Endodermal cell (in vitro differentiated cells): Measurements from ENCODE around the gene ITGB7. TPM values are rescaled to one million over a fixed set of nuclear protein-coding genes. Genes with fewer than 3 reads are reported as not detected.

ENCODE experiments used
- DNase-seq: peaks from one replicate; pipeline ENCODE4 v3.0.0-alpha.2; 2017
- H3K27ac ChIP-seq: 2 replicates; pipeline ENCODE4 v1.5.1; 2013; ENCODE audit warnings: mild to moderate bottlenecking, low read depth, low read length, moderate library complexity
- H3K27me3 ChIP-seq: 2 replicates; pipeline ENCODE4 v1.6.1; 2013; ENCODE audit warnings: mild to moderate bottlenecking, low read length, moderate library complexity; ENCODE audit not compliant: insufficient read depth, control insufficient read depth, poor library complexity, severe bottlenecking
- H3K36me3 ChIP-seq: 2 replicates; pipeline ENCODE4 v1.7.0; 2013; ENCODE audit warnings: mild to moderate bottlenecking, low read length, moderate library complexity; ENCODE audit not compliant: control insufficient read depth, insufficient read depth
- H3K4me1 ChIP-seq: one replicate; pipeline ENCODE4 v1.7.0; 2013; ENCODE audit warnings: low read length; ENCODE audit not compliant: control insufficient read depth, insufficient read depth
- H3K4me3 ChIP-seq: 2 replicates; pipeline ENCODE4 v1.5.1; 2013; ENCODE audit warnings: mild to moderate bottlenecking, low read length, moderate library complexity
- H3K9ac ChIP-seq: 2 replicates; pipeline ENCODE4 v1.6.1; 2013; ENCODE audit warnings: mild to moderate bottlenecking, low read length, moderate library complexity; ENCODE audit not compliant: poor library complexity, severe bottlenecking; ENCODE audit errors: extremely low read depth
- H3K9me3 ChIP-seq: 2 replicates; pipeline ENCODE4 v1.6.1; 2013; ENCODE audit warnings: mild to moderate bottlenecking, low read length, moderate library complexity; ENCODE audit not compliant: control insufficient read depth
- H3K27ac Mint-ChIP-seq: 2 replicates; pipeline ENCODE4 v1.8.0; 2020; ENCODE audit warnings: mixed read lengths
- H3K27me3 Mint-ChIP-seq: 2 replicates; pipeline ENCODE4 v1.8.0; 2021; ENCODE audit warnings: mild to moderate bottlenecking, mixed read lengths; ENCODE audit not compliant: insufficient read depth
- H3K36me3 Mint-ChIP-seq: 2 replicates; pipeline ENCODE4 v1.8.0; 2020; ENCODE audit warnings: low read depth, mixed read lengths
- H3K4me1 Mint-ChIP-seq: 2 replicates; pipeline ENCODE4 v1.8.0; 2020; ENCODE audit warnings: mixed read lengths
- H3K4me3 Mint-ChIP-seq: 2 replicates; pipeline ENCODE4 v1.8.0; 2020; ENCODE audit warnings: mild to moderate bottlenecking, moderate library complexity, mixed read lengths
- H3K9me3 Mint-ChIP-seq: 2 replicates; pipeline ENCODE4 v1.8.0; 2020; ENCODE audit warnings: mild to moderate bottlenecking, mixed read lengths
- WGBS, 2 experiments: methylation state at CpG; one replicate each; pipeline versions ENCODE4 v1.1.5 to v1.1.7; 2013; ENCODE audit warnings: missing lambda C conversion rate in 2 of 2, mixed read lengths in 1 of 2; ENCODE audit not compliant: insufficient coverage in 1 of 2, insufficient read length in 1 of 2; 5-methylcytosine and 5-hydroxymethylcytosine counted together
- total RNA-seq, 2 donors: library from RNA; stranded (reverse); fragmentation: NEBNext Ultra II Directional in 1 of 2; extraction: Animal tissue kit (Norgen Biotek cat#: 25700) in 1 of 2; gene quantifications; 2 replicates in 1 of 2; 3 replicates in 1 of 2; pipeline ENCODE4 v1.2.1, GENCODE V29; 2021
- TF ChIP-seq, protein P1 (sequence below): fragments of 200-600 bp; sonication (generic); conservative IDR thresholded peaks from 2 replicates; pipeline ENCODE4 v1.5.0; 2021; ENCODE audit warnings: antibody characterized with exemption, mild to moderate bottlenecking

The ITGB7 gene
- total RNA-seq, 2 donors from 2014 or later: 1.4 TPM

DNA sequence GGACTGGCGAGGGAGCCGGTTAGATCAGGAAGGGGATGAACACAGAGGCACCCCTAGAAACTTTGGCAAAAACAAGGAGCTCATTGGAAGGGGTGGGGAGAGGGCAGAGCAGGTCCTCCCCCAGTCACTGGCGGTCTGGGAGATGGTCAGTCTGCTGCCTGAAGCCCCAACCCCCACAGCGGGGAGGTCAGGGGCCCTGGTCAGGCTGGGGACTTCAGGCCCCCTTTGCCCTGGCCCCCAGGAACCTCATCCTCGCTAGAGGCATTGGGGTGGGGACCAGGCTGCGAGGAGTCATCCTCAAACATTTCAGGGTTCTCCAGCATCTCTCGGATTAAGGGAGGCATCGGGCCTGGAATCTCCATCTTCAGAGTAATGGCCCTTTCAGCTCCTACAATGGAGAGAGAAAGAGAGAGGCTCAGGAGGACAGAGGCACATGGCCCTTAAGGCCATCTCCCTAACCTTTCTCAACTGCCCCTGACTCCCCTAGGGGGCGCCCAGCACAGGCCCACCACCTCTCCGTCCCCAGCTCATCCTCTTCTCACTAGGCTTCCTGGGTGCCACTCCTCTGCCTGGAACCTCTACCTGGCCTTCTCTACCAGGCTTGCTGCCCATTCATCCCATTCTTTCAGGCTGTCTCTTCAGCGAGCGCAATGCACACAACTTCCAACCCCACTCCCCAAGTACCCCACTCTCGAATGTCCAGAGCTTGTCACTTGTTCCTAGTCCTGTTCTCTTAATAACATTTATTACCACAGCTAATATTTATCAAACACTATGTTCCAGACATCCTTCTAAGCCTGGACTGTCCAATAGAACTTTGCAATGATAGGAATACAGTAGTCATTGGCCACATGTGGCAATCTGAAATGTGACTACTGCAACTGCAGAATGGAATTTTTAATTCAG is 4.7 kb upstream of the ITGB7 start:
- H3K9me3 Mint-ChIP-seq: no peaks in the 10 kb centered on the region
- H3K36me3 ChIP-seq: no peaks in the 10 kb centered on the region

DNA sequence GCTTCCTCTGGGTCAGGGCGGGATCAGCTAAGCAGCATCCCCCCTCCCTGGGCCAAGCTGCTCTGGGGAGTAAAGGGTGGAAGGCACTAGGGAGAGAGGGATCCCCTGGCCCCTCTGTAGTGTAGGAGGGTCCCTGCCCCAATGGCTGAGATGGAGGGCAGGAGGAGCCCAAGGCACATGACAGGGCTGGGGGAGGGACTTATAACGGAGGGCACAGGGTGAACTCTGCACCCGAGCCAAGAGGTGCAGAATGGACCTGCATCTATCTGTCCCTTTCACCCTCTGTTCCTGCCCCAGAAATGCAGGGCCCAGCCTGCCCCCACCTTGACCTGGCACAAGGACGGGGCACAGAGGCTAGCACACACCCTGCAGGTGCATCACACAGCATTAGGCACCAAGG is 3.8 kb upstream of the ITGB7 start:
- 90% methylated on average over 4 of the region's 4 CpGs; no CpG with 5 or more reads in 1 of the 2 experiments for WGBS, 2 experiments
- Mint-ChIP-seq H3K27me3 (peaks cover 13% of the 10 kb centered on the region), H3K4me1 (peaks cover 30% of the 10 kb centered on the region), H3K9me3 (no peaks in the 10 kb centered on the region), H3K27ac (no peak overlapping the region), H3K36me3 (peaks cover 24% of the 10 kb centered on the region), H3K4me3 (no peak overlapping the region)
- Histone ChIP-seq H3K9ac (no peak overlapping the region), H3K4me3 (no peak overlapping the region), H3K27me3 (no peaks in the 10 kb centered on the region), H3K36me3 (no peaks in the 10 kb centered on the region), H3K27ac (no peak overlapping the region), H3K4me1 (no peaks in the 10 kb centered on the region), H3K9me3 (no peaks in the 10 kb centered on the region)
- TF ChIP-seq, protein P1, sequence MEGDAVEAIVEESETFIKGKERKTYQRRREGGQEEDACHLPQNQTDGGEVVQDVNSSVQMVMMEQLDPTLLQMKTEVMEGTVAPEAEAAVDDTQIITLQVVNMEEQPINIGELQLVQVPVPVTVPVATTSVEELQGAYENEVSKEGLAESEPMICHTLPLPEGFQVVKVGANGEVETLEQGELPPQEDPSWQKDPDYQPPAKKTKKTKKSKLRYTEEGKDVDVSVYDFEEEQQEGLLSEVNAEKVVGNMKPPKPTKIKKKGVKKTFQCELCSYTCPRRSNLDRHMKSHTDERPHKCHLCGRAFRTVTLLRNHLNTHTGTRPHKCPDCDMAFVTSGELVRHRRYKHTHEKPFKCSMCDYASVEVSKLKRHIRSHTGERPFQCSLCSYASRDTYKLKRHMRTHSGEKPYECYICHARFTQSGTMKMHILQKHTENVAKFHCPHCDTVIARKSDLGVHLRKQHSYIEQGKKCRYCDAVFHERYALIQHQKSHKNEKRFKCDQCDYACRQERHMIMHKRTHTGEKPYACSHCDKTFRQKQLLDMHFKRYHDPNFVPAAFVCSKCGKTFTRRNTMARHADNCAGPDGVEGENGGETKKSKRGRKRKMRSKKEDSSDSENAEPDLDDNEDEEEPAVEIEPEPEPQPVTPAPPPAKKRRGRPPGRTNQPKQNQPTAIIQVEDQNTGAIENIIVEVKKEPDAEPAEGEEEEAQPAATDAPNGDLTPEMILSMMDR: no peak
- no peak for DNase-seq

More for the DNA sequence above, 4.7 kb upstream of the ITGB7 start:
- Mint-ChIP-seq H3K4me3 (no peak overlapping the region), H3K4me1 (peaks cover 38% of the 10 kb centered on the region), H3K27ac (no peak overlapping the region), H3K27me3 (peaks cover 6% of the 10 kb centered on the region), H3K36me3 (peaks cover 24% of the 10 kb centered on the region)
- no peak overlapping the region for H3K4me3 ChIP-seq
- TF ChIP-seq, protein P1: peak; percentile 89
- H3K27ac ChIP-seq: no peak overlapping the region
- no peak overlapping the region for H3K9ac ChIP-seq
- H3K9me3 ChIP-seq: no peaks in the 10 kb centered on the region
- H3K4me1 ChIP-seq: peaks cover under 1% of the 10 kb centered on the region
- H3K27me3 ChIP-seq: no peaks in the 10 kb centered on the region
- WGBS, 2 experiments: 81 to 85% methylated on average over 9 to 13 of the region's 13 CpGs
- DNase-seq: peak; percentile 89

DNA sequence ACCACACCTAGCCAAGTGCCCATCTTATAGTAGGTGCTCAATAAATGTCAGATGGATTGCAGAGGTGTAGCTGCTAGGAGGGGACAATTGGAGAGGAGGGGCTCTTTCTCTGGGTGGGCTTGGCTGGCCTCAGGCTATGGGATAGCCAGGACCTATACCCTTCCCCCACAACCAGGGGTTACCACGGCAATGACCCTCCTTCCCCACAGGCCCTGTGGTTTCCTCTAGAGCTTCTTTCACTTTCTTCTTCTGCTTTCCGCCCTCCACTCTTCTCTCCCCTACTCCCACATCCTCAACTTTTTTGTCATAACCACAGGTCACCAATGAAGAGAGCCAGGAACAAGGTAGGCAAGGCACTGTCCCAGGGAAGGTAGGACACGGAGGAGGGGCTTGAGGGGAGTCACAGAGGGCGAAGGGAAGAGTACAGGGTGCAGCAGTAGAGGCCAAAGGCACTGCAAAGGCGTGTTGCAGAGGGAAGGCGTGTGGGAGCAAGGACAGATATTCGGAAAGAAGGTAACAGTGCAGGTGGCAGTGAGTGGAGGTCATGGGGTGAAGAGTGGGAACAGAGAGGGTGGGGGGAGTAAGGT is 1.9 kb upstream of the ITGB7 start:
- no peaks in the 10 kb centered on the region for H3K27me3 ChIP-seq

More for the DNA sequence above, 1.9 kb upstream of the ITGB7 start:
- H3K4me3 ChIP-seq: no peak overlapping the region
- TF ChIP-seq, protein P1: no peak
- no peak for DNase-seq
- Mint-ChIP-seq H3K9me3 (no peaks in the 10 kb centered on the region), H3K4me3 (no peak overlapping the region), H3K27ac (no peak overlapping the region), H3K27me3 (peaks cover 20% of the 10 kb centered on the region), H3K36me3 (peaks cover 16% of the 10 kb centered on the region), H3K4me1 (peaks cover 11% of the 10 kb centered on the region)
- no peak overlapping the region for H3K9ac ChIP-seq
- H3K9me3 ChIP-seq: no peaks in the 10 kb centered on the region
- WGBS, 2 experiments: 89% methylated on average over 5 to 7 of the region's 7 CpGs
- no peaks in the 10 kb centered on the region for H3K4me1 ChIP-seq
- H3K36me3 ChIP-seq: no peaks in the 10 kb centered on the region
- no peak overlapping the region for H3K27ac ChIP-seq
